GM18873 (cell line): ENCODE results near the gene ATF7IP.
"Not testable (repeated sequence)": the region's sequence is repeated elsewhere in the genome, so short reads cannot be mapped to it uniquely, and the experiment has no call there.

ENCODE experiments used
- ATAC-seq: cut with Tn5 transposase; IDR thresholded peaks from one replicate; pipeline ENCODE4 v1.9.1; 2021; ENCODE audit warnings: mild to moderate bottlenecking, moderate library complexity, moderate number of reproducible peaks; ENCODE audit not compliant: unreplicated experiment, low FRiP score

ATF7IP gene

GRCh38 chr12:14405407-14405806 lies 39.9 kb downstream of the ATF7IP start:
- not testable (repeated sequence) for ATAC-seq

GRCh38 chr12:14408208-14408607 lies 42.7 kb downstream of the ATF7IP start:
- no peak for ATAC-seq

- no peak for ATAC-seq
These were observed 44.7 kb downstream of the ATF7IP start for GRCh38 chr12:14410177-14410576.

- ATAC-seq: no peak
These were observed 45.5 kb downstream of the ATF7IP start for GRCh38 chr12:14410841-14411569.

- no peak for ATAC-seq
These were observed 51.2 kb downstream of the ATF7IP start for GRCh38 chr12:14416658-14417057.

- ATAC-seq: no peak
These were observed 52.2 kb downstream of the ATF7IP start for GRCh38 chr12:14417715-14418114.

GRCh38 chr12:14418451-14418890 lies 53.0 kb downstream of the ATF7IP start:
- ATAC-seq: no peak

- ATAC-seq: no peak
These were observed 57.2 kb downstream of the ATF7IP start for GRCh38 chr12:14422516-14423230.

- ATAC-seq: no peak
These were observed 59.1 kb downstream of the ATF7IP start for GRCh38 chr12:14424545-14424944.

GRCh38 chr12:14426792-14427191 lies 61.3 kb downstream of the ATF7IP start:
- no peak for ATAC-seq

GRCh38 chr12:14427929-14428328 lies 62.4 kb downstream of the ATF7IP start:
- no peak for ATAC-seq

- ATAC-seq: no peak
These were observed 65.0 kb downstream of the ATF7IP start for GRCh38 chr12:14430394-14430986.

GRCh38 chr12:14431975-14432374 lies 66.5 kb downstream of the ATF7IP start:
- no peak for ATAC-seq

- no peak for ATAC-seq
These were observed 70.1 kb downstream of the ATF7IP start for GRCh38 chr12:14435627-14436026.

- no peak for ATAC-seq
These were observed 76.9 kb downstream of the ATF7IP start for GRCh38 chr12:14442221-14442881.

- no peak for ATAC-seq
These were observed 78.0 kb downstream of the ATF7IP start for GRCh38 chr12:14443531-14443930.

GRCh38 chr12:14450479-14450878 lies 85.0 kb downstream of the ATF7IP start:
- no peak for ATAC-seq

GRCh38 chr12:14452336-14452735 lies 86.9 kb downstream of the ATF7IP start:
- ATAC-seq: no peak

GRCh38 chr12:14452865-14453264 lies 87.4 kb downstream of the ATF7IP start:
- no peak for ATAC-seq

GRCh38 chr12:14454098-14454907 lies 88.8 kb downstream of the ATF7IP start:
- ATAC-seq: no peak
